ENCODE measurements around the gene AKR1C2. TPM values are rescaled to one million over a fixed set of nuclear protein-coding genes. Genes with fewer than 3 reads are reported as not detected.
"Not testable (repeated sequence)": the region's sequence is repeated elsewhere in the genome, so short reads cannot be mapped to it uniquely, and the experiment has no call there.

AKR1C2 gene
- total RNA-seq, 1 donor from 2014 or later, result 25.5 TPM

GRCh38 chr10:4972369-4973142 is 31.1 kb downstream of the AKR1C2 start:
- intact Hi-C loops (cut with DNase I); DNase-seq; ATAC-seq (ENCODE audit: poor library complexity): not testable (repeated sequence)

- intact Hi-C loops (cut with DNase I); ATAC-seq (ENCODE audit: poor library complexity); DNase-seq: not testable (repeated sequence)
Observed at GRCh38 chr10:4970362-4970761, 33.3 kb downstream of the AKR1C2 start.

DNA sequence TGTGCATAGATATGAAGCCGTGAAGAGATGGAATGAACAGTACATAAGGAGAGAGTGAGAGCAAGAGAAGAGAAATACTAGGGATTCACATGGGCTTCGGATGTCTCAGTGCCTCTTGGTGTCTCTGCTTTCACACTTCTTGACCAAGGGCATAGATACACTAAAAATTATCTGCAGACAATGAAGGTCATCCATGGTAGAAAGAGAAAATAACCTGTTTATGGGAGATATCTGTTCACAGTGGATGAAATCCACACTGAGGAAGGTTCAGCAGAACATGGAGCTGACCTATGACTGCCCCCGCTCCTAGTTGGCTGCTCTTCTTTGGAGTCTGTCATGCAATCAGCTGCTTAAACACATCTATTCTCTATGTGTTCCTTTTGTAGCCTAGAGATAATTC is 34.4 kb downstream of the AKR1C2 start:
- intact Hi-C loops (cut with DNase I); DNase-seq; ATAC-seq (ENCODE audit: poor library complexity): not testable (repeated sequence)

GRCh38 chr10:4967189-4967588 is 36.5 kb downstream of the AKR1C2 start:
- ATAC-seq (ENCODE audit: poor library complexity); intact Hi-C loops (cut with DNase I); DNase-seq: not testable (repeated sequence)

DNA sequence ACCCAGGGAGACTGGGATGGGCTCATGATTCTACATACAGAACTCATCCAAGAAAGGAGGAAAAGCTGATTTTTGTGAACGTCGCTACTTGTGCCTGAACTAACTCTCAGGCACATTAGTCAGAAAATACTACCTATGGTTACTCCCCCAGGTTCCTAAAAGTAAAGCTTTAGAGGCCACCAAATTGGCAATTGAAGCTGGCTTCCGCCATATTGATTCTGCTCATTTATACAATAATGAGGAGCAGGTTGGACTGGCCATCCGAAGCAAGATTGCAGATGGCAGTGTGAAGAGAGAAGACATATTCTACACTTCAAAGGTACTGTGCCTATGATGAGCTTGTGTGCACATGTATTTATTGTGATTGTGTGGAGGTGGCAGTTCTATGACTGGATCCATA is 37.9 kb downstream of the AKR1C2 start:
- intact Hi-C loops (cut with DNase I); ATAC-seq (ENCODE audit: poor library complexity); DNase-seq: not testable (repeated sequence)

DNA sequence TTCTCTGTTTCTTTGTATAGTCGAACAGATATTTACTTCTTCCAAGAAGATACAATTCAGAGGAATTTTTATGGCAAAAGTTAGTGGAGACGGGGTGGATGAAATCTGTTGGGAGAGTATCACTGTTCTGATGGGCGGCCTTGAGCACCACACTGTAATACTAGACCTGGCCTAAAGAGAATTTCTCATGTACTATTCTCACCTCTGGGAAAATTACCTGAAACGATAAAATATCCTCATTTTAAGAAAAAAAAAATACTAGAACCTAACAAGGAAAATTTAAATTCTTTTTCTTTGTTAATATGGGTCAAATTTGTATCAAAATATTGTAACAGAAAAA is 39.9 kb downstream of the AKR1C2 start:
- DNase-seq; intact Hi-C loops (cut with DNase I): not testable (repeated sequence)
- peak; percentile 57 for ATAC-seq (ENCODE audit: poor library complexity)

DNA sequence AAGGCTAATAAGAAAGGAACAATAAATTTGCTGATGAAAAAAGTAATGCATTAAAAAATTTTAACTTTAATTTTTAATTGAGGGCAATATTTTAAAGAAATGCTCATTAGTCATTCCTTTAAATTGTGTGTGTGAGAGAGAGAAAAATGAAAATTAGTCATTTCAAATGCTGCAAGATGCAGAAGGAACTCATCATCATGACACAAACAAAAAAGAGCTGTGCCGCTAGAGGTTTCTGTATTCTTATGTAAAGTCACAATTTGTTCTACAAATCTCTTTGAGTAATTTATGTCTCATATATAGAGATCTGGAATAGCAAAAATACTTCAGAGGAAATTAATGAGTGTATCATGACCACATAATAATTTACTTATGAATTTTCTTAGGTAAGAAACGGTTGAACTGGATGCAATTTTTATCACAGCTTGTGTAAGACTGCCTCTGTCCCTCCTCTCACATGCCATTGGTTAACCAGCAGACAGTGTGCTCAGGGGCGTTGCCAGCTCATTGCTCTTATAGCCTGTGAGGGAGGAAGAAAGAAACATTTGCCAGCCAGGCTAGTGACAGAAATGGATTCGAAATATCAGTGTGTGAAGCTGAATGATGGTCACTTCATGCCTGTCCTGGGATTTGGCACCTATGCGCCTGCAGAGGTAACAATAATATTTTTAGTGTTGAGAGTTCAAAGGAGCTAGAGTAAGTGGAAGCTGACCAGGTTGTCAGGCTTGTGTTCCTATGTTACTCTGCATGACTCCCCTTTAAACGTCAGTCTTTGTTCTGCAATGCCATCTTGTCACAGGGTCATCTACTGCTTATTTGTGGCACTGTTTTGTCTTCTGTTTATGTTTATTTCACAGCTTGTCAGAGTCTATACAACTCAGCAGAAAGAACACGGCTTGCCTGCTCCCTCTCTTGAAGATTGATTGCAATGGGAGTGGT is 40.5 kb downstream of the AKR1C2 start, which contains the start of gene AKR1C1:
TSS of gene AKR1C1 (plus strand) at position 540 of the 939 bp plus-strand sequence. CDS start at position 570, 30 bp downstream.
- DNase-seq; intact Hi-C loops (cut with DNase I): not testable (repeated sequence)
- ATAC-seq (ENCODE audit: poor library complexity), result peak; percentile 99

GRCh38 chr10:4962308-4962707 is 41.3 kb downstream of the AKR1C2 start:
- DNase-seq; intact Hi-C loops (cut with DNase I); ATAC-seq (ENCODE audit: poor library complexity): not testable (repeated sequence)

DNA sequence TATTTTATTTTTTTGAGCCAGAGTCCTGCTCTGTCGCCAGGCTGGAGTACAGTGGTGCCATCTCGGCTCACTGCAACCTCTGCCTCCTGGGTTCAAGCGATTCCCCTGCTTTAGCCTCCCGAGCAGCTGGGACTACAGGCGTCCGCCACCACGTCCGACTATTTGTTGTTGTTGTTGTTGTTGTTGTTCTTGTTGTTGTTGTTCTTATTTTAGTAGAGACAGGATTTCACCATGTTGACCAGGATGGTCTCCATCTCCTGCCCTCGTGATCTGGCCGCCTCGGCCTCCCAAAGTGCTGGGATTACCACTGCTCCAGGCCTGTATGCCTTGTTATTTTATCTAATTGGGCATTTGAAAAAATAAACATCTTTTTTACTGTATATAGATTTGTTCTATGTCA is 42.1 kb downstream of the AKR1C2 start:
- intact Hi-C loops (cut with DNase I); DNase-seq; ATAC-seq (ENCODE audit: poor library complexity): not testable (repeated sequence)

DNA sequence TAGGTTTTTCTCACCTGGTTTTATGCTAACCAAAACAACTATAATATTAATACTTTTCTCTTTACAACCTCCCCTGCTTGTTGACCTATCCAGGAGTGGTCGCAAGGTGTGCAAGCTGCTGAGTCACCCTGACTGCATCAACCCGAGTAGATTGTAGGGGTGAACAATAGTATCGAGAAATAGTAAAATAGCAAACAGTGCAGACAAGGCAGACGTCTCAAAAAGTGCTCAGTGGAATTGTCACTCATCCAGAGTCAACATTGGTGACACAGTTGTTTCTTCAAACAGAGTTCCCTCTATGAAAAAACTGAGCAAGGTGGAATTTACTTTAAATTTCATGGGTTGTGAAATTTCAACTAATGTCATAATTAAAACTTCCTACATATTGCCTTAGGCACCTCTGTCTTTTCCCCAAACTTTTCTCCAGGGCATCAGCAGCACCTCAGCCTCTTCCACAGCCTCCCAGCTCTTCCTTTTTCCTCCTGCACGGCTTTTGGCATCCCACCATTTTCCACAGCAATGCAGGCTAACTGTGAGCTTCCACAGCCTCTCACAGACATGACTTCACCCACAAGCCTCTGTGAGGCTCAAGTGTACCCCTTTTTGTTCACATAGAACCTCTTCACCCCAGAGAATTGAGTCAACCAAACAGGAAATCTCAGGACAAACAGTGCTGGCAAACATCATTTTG is 46.6 kb downstream of the AKR1C2 start:
- ATAC-seq (ENCODE audit: poor library complexity); intact Hi-C loops (cut with DNase I); DNase-seq: not testable (repeated sequence)

DNA sequence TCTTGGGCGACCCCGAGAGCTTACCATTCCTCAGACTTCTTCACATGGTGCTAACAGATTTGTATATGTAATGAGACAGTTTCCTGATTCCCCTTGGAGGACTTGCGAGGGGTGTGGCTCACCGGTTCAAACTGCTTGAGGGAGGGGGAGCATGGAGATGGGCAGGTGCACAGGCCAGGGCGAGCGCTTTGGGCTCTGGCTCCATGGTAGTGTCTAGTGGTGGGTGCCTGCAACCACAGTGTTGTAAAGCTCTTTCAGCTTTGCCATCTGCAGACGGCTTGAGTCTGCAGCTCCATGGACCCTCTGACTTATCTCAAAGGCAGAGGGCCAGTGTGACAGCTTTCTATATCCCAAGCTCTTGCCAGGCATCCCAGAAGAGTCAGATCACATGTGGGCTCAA is 47.6 kb downstream of the AKR1C2 start:
- intact Hi-C loops (cut with DNase I); DNase-seq; ATAC-seq (ENCODE audit: poor library complexity): not testable (repeated sequence)

DNA sequence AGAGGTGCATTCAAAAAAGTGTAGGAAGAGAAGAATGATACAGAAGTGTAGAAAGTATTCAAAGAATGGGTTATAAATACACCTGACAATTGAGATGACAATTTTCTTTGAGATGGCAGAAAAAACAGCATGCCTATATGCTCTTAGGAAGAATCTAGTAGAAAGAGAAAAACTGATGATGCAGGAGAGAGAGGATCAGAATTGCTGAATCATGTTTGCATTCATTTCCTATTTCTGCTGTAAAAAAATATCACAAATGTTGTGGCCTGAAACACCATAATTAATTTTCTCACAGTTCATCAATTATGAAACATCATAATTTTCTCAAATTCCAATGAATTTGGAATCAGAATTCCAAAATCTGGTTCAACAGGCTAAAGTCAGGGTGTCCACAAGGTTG is 50.3 kb downstream of the AKR1C2 start:
- intact Hi-C loops (cut with DNase I), result no loop called here
- no peak for ATAC-seq (ENCODE audit: poor library complexity)
- DNase-seq, result no peak

DNA sequence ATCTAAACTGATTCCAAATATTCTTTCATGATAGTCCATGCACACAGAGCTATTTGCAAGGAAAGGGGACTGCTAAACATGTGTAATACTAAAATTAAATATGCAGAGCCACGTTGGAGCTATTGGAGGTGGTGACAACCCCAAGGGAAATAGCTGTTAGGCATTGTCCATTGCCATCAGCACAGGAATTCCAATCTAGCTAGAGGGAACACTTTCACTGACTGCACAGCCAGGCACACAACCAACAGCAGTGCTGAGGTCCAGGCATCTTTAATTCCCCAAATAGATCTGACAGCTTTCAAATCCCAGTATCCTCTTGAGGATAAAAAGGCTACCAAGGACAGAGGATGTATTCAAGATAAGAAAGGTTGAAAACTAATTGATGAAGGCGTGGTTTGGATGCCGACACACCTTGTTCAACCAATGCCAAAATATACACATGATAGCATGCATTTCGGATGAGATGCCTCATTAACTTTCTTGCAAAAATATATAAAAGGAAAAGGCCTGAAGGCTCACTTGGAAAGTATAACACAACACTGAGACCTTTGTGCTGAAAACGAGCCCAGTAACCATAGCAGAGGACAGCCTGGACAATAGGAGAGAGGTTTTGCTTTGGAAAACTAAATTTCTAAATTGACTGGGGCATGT is 52.0 kb downstream of the AKR1C2 start:
- intact Hi-C loops (cut with DNase I); DNase-seq: not testable (repeated sequence)
- ATAC-seq (ENCODE audit: poor library complexity), result peak; percentile 10

GRCh38 chr10:4947635-4948596 is 55.7 kb downstream of the AKR1C2 start:
- DNase-seq, result no peak
- intact Hi-C loops (cut with DNase I), result no loop called here
- peak; percentile 91 for ATAC-seq (ENCODE audit: poor library complexity)

GRCh38 chr10:4947039-4947634 is 56.5 kb downstream of the AKR1C2 start:
- ATAC-seq (ENCODE audit: poor library complexity) (no peak), DNase-seq (no peak)
- intact Hi-C loops (cut with DNase I), result no loop called here

GRCh38 chr10:4945766-4946717 is 57.6 kb downstream of the AKR1C2 start:
- intact Hi-C loops (cut with DNase I), result no loop called here
- DNase-seq (no peak), ATAC-seq (ENCODE audit: poor library complexity) (no peak)

All from Right ventricle myocardium superior (tissue), 1 donor.